NCI-H1436 treated with DMSO at 0.1 percent for 48 hours (cell line): Measurements from ENCODE around the gene SLC38A3.
"Not testable (repeated sequence)": the region's sequence is repeated elsewhere in the genome, so short reads cannot be mapped to it uniquely, and the experiment has no call there.

ENCODE experiments used
- DNase-seq: peaks from one replicate; lab custom pipeline; 2025; lab: John Stamatoyannopoulos, UW

SLC38A3 gene

DNA sequence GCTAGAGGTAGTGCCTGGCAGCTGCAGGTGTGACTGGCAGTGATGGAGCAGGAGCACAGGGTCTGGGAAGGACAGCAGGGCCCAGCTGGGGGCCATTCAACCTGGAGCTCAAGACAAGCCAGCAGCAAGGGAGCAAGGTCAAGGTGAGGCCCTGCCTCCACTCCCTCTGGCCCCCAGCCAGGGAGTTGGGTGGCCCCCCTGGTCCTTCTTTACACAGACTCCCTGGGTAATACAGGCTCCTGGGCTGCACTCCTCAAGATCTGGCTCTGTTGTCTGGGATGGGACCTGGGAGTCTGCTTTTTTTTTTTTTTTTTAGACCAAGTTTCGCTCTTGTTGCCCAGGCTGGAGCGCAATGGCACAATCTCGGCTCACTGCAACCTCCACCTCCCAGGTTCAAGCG lies 45.4 kb downstream of the SLC38A3 start:
- no peak for DNase-seq

DNA sequence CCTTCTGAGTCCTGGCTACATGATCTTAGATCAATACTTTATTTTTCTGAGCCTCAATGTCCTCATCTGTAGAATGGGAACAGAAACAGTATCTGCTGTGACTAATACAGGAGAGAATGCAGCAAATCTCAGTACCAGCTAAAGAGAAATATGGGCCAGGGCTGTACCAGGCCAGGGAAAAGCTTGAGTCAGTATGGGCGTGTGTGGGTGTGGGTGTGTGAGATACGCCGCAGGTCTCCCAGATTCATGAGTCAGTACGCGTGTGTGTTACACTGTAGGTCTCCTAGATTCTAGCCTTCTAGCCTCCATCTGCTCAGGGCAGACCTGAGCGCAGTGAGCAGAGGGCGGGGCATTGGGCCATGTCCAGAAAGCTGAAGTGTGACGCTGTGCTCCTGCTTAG lies 46.1 kb downstream of the SLC38A3 start:
- DNase-seq: no peak

DNA sequence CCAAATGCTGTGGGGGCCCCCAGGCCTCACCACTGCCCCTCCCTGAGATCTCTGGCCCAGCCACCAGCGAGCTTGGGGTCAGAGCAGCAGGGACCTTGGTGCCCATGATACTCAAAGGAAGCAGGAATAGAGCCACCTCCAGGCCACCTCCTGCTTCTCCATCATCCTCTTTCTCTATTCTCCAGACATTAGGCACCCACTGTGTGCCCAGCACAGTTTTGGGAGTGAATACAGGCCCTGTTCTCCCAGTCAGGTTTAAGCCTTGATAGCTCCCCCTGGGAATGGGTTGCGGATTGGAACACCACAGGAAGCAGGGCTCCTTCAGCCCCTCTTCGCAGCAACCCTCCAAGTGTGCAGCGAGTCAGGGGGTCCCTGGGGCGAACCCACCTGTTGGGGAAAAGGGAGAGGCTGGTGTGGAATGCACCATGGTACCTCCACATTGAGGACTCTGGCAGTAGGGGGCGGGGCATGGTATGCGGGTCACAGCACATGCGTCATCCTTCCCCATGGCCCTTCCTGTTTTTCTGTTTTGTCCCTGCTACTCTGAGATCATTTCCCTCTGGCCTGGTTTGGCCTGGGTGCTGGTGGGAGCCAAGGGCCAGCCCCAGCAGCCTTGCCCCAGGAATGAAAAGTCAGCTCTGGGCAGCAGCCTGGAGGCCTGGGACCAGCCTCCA lies 49.6 kb downstream of the SLC38A3 start:
- no peak for DNase-seq

DNA sequence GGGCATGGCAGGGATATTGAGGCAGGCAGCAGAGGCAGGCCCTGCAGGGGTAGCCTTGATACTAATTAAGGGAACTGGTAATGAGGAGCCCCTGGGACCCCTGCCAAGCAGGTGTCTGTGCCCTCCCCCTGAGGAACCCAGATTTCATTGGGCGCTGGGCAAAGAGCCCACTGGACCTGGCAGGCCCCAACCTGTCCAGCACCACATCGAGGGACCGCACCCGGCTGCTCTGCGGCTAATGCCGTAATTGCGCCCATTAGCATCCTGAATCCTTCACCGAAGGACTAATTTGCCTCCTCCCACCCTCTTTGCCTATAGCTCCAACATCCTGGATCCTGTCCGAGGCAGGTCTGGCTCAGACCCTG lies 50.2 kb downstream of the SLC38A3 start:
- no peak for DNase-seq

DNA sequence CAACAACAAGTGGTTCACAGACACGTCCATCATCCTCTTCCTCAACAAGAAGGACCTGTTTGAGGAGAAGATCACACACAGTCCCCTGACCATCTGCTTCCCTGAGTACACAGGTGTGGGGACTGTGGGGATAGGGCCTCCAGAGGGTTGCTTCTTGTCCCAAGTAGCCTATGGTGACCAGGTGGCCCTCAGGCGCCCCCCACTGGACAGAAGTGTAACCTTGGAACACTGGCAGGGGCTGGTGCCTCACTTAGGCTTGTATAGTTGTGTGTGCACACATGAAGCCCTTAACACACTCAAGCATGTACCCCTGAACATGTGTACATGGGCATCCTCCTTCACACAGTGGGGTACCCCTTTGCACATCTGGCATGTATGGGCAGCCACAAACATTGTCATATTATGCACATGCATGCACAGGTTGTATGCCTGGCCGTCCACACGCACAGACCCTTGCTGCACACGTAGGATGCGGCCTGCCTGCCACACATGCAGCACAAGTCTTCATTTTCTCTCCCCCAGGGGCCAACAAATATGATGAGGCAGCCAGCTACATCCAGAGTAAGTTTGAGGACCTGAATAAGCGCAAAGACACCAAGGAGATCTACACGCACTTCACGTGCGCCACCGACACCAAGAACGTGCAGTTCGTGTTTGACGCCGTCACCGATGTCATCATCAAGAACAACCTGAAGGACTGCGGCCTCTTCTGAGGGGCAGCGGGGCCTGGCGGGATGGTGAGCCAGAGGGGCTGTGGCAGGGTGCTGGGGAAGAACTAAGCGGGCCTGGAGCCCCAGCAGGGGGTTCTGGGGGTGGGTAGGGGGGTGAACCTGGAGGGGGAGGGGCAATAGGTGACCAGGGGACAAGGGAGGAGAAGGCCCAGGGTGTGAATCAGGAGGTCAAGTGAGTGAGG lies 52.2 kb downstream of the SLC38A3 start:
- no peak for DNase-seq

DNA sequence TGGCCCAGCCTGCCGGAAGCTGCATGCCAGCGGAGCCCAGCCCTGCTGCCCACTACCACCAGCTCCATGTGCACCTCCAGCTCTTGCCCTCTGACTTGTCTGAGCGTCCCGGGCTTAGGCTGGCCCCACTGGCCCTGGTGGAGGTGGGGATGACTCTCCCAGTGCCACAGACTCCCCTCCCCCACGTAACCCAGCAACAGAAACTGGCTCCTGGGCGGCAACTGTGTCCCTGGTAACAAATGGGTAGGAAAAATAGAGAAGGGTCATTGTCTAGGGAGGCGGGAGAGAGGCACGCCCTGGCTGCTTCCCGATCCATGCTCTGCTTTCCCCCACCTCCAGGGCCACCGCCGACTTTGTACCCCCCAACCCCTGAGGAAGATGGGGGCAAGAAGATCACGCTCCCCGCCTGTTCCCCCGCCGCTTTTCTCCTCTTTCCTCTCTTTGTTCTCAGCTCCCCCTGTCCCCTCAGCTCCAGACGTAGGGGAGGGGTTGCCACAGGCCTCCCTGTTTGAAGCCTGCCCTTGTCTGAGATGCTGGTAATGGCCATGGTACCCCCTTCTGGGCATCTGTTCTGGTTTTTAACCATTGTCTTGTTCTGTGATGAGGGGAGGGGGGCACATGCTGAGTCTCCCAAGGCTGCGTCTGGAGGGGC lies 53.1 kb downstream of the SLC38A3 start:
- no peak for DNase-seq

DNA sequence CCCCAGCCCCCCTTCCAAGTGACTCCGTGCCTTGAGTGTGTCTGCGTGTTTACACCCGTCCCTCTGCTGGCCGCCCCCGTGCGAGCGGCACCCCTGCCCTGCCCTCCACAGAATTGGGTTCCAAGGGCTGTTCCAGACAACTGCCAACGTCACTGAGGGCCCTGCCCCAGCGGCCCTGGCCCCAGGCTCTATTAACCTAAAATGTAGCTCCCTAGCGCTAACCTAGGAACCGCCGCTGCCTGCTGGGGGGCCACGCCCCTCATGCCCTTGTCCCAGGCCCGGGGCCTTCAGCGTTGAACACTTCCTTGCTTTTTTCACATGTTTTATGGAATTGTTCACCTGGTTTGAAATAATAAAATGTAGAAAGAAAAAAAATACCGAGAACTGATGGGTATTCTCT lies 53.9 kb downstream of the SLC38A3 start:
- DNase-seq: no peak

DNA sequence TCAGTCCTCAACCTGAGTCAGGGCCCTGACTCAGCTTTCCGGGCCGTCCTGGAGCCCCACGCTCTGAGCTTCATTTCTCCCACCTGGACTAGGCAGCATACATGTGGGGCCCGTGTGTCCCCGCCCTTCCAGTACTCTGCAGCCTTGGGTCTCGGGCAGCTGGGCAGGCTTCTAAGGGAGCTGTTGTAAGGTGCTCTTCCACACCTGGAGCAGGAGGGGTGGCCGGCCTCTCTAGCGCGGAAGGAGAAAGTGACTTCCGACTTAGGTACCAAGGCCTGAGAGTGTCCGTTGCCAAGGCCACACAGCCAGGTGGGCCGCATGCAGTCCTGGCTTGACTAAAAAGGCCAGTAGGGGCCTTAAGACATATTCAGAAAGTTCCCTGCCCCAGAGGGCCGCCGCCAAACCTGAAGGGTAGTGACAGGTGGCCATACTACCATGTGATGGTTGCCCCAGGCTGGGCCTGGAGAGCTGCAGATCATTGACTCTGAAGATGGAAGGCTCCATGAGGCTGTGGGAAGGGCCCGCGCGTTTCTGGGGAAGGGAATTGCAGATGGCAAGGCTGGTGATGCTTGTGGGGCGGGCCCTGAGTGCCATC lies 54.5 kb downstream of the SLC38A3 start:
- no peak for DNase-seq

DNA sequence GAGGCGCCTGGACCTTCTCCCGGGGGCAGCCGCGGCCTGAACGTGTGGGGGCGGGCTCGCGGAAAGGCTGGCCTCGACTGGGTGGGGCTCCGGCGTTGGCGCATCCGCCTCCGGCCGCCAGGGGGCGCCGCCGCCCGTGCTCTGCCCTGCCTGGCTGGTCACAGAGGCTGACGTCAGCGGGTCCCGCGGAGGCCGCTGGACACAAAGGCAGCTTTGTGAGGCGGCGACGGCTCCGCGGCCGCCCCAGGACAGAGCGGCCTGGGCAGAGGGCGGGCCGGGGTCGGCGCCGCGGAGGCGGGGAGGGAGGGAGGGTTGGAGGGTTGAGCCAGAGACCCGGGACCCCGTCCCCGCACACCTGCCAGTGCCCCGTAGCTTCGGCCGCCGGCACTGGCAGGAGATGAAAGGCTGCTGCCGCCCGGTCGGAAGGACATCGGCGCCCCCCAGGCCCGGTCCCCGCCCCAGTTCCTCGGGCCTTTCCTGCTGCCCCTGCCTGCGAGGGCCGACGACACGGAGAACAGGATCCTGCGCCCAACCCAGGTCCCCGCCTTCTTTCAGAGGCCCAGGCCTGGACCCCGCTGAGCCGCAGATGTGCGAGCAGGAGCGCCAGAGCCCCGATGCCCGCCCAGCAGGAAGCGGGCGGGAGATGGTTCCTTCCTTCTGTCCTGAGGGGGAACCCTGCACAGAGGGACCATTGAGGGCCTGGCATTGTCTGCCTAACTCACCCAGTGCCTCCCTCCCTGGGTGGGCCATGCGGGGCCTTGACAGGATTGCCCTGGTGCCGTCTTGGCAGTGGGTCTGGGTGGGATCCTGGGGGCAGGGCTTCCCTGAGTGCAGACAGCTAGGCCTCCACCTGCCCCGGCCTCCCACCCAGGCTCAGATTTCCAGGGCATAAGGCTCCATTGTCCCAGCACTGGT lies 55.2 kb downstream of the SLC38A3 start:
- no peak for DNase-seq

DNA sequence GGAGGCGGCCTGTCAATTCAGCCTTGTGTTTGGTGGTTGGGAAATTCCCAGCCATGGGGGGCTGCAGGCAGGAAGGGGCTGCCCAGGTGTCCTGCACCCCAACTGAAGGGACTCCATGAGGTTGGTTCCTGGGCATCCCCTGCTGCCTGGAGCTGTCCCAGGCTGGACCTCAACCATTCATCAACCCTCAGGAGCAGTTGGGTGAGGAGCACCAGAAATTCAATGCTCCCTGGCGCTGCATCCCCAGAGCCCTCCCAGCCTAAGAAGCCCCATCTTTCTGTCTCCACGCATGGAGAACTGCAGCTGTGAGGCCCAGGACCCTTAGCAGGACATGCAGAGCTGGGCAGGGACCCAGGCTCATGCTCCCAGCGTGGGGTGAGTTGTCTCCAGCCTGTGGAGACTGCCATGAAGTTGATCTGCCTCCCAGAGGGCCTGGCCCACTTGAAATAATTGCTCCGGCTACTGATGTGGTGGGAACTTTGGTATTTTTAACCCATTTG lies 55.9 kb downstream of the SLC38A3 start:
- DNase-seq: no peak

DNA sequence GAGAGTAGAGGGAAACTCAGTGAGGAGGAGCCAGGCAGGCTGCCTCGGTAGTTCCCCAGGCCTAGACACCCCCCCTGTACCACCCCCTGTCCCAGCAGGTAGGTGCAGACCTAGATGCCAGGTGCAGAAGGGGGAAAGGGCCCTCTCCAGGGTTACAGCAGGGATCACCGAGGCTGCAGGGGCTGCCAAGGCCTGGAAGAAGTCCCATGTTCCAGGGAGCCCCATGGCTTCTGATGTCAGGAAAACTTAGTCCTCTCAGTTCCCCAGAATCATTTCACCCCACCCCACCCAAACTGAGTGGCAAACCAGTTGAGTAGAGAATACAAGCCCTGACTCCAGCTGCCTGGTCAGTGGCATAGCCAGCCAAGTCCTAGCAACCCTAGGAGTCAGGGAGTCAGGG lies 56.4 kb downstream of the SLC38A3 start:
- DNase-seq: no peak

DNA sequence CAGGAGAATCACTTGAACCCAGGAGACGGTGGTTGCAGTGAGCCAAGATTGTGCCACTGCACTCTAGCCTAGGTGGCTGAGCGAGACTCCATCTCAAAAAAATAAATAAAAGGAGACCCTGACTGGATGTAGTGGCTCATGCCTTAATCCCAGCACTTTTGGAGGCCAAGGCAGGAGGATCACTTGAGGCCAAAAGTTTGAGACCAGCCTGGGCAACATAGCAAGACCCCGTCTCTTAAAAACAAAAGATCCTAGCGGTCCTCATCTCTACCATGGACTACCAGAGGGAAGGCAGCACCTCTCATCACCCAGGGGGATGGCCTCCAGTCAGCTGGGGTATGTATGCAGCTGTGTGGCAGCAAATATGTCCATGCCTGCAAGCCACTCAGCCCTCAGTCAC lies 57.1 kb downstream of the SLC38A3 start:
- DNase-seq: not testable (repeated sequence)

DNA sequence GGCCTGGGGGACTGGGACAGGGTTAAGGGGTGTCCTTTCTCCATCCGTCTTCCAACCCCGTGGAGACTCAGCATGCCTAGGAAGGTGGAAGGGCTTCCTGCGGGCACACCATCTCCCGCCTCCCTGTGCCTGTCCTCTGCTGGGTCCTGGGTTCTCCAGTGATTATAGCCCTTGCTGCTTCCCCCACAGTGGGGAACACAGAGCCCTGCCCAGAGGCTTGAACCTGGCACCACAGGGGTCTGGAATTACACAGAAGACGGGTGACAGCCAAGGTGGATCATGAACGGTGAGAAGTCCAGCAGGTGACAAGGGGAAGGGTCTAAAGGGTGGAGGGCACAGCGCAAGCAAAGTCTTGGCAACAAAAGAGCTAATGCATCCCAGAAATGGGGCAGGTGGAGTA lies 57.7 kb downstream of the SLC38A3 start:
- DNase-seq: no peak

DNA sequence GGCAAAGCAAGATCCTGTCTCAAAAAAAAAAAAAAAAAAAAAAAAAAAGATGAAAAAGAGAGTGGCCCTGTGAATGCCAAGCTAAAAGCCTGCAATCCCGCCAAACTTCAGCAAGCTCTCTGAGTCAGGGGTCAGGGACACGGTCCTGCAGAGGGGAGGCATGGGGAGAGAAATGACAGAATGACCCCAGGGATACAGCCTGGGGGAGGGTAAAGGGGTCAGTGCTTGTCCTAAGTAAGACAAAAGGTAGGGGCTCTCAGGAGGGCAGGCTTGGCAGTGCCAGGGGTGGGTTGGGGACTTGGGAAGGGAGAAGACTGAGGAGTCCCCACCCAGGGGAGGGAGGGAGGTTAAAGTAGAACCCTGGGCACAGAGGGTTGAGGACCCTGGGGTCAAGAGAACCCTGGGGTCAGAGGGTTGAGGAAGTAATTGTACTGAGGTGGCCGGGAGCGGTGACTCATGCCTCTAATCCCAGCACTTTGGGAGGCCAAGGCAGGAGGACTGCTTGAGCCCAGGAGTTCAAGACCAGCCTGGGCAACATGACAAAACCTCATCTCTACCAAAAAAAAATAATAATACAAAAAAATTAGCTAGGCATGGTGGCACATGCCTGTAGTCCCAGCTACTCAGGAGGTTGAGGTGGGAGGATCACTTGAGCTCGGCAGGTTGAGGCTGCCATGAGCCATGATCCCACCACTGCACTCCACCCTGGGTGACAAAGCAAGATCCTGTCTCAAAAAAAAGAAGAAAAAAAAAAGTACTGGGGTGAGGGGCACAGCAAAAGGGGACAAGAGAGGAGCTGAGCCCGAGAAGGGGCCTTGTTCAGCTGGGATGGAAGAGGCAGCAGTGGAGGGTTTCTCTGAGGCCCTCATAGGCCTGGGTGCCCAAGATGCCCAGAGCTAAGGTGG lies 58.7 kb downstream of the SLC38A3 start:
- no peak for DNase-seq

DNA sequence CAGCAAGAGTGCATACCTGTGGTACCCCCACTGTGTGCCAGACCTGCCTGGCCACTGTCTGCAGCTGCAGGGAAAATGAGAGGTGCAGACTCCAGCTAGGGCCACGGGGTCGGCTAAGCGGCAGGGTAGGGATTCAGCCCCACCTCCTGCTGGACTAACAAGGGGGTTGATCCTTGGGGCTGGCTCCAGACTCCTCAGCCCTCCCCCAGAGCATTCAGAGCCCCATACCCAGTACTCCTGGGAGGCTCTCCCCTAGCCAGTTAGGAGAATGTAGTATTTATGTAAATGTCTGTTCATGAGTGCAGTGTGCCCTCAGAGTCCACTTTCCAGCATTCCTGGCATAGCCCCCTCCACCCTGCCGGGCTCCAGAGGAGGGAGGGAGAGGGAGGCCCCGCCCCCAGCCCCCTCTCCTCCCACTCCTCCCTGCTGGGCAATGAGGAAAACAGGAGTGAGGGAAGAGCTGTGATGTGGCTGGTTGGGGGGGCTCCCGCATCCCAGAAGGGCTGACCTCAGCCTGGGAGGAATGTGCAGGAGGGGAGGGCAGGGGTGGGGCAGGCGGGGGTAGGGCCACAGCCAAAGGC lies 59.4 kb downstream of the SLC38A3 start:
- no peak for DNase-seq

DNA sequence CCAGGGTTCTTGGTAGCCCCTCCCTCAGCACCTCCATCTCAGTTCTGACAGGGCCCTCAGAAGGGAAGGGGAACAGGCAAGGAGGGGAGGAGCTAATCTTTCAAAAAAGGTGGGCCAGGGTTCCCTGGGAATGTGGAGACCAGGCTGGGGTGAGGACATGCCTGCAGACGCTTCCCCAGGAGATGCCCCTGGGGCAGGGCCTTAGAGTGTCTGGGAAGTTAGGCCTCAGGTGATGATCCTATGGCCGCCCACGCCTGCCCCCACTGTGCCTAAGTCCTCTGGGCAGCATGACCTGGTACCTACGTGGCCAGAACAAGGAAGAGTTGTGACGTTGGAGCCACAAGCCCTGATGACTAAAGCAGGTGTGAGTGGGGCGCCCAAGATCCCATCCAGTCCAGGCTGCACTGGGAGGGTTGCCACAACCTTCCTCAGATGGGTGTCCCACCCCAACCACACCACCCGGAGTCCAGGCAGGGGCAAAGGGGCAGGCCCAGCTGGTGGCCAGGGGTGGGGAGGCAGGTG lies 60.0 kb downstream of the SLC38A3 start:
- no peak for DNase-seq

DNA sequence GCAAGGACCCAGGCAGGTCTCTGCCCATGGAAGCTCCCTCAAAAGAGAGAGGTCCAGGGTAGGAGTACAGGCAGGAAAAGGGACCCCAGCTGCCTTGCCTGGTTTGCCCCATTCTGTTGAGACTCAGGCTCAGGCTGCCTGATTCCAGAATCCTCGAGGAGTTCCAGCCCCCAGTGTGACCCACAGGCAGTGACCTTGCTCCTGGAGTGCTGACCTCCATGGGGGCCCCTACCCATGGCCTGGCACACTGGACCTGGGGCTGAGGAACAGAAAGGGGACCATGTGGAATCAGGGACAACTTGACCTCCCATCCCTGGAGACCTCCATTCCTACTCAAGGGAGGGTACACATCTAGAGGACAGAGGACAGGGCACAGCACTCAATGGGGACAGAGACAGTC lies 60.5 kb downstream of the SLC38A3 start:
- no peak for DNase-seq

DNA sequence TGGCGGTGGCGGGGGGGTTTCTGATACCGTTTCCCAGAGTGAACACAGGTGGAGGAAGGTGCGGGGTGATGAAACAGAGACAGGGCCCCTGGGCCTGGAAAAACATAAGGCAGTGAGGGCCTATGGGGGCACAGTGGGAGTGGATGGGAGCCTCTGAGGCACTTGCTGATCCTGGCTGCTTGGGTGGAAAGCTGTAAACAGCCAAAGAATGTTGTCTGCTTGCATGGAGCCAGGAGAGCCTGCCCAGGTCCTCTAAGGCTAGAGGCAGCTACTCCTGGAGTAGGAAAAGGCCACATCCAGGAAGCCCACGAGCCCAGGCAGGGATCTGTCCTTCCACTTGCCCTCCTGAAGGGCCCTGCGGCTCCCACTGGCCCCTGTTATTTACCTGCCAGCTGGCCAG lies 60.9 kb downstream of the SLC38A3 start:
- DNase-seq: no peak

DNA sequence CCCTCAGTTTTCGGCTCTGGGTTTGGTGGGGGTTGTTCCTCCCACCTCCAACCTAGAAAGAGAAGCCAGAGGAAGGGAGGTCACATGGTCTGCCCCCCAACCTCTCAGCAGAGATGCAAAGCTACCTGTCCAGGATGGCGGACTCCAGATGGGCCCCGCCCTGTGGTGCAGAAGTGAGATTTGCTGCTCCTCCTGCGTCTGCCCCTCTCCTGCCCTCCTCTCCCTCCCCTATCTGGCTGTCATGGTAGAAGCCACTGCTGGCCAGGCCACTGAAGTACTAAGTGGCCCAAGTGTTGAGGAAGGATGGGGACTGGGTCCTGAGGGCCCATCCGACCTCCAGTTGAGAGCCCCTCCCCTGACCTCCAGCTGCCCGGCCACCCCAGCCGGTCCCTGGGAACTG lies 61.8 kb downstream of the SLC38A3 start:
- no peak for DNase-seq
